Epithelial cell of prostate (primary cell): Measurements from ENCODE around the gene ZFX.
"Not testable (repeated sequence)": the region's sequence is repeated elsewhere in the genome, so short reads cannot be mapped to it uniquely, and the experiment has no call there.

Experiments used
- DNase-seq: peaks from one replicate; pipeline ENCODE4 v3.0.0-alpha.2; 2011; ENCODE audit warnings: low read depth, low spot score
- H3K27ac ChIP-seq: fragments of 450-650 bp; 2 replicates; pipeline ENCODE4 v1.5.1; 2017; ENCODE audit warnings: mild to moderate bottlenecking

Gene ZFX

GRCh38 chrX:24149351-24150050 is at the start of gene ZFX:
Gene ZFX, plus strand, starts transcription at chrX:24149729. Its CDS starts 23,014 bp downstream, at chrX:24172743.
- no peak for DNase-seq
- peak within 1 kb of the TSS; percentile 93 for H3K27ac ChIP-seq

- no peak overlapping the region for H3K27ac ChIP-seq
- no peak for DNase-seq
Observed at GRCh38 chrX:24100713-24101112, 48.8 kb upstream of the ZFX start.

- no peak overlapping the region for H3K27ac ChIP-seq
- DNase-seq, result no peak
Observed at GRCh38 chrX:24110069-24110468, 39.5 kb upstream of the ZFX start.

GRCh38 chrX:24113181-24113580 is 36.3 kb upstream of the ZFX start:
- DNase-seq, result no peak
- no peak overlapping the region for H3K27ac ChIP-seq

- DNase-seq, result no peak
- H3K27ac ChIP-seq, result no peak overlapping the region
Observed at GRCh38 chrX:24117258-24117657, 32.3 kb upstream of the ZFX start.

GRCh38 chrX:24124244-24124799 is 25.2 kb upstream of the ZFX start:
- no peak for DNase-seq
- no peak overlapping the region for H3K27ac ChIP-seq

GRCh38 chrX:24125028-24125612 is 24.4 kb upstream of the ZFX start:
- DNase-seq, result no peak
- H3K27ac ChIP-seq, result no peak overlapping the region

- DNase-seq, result no peak
- H3K27ac ChIP-seq, result no peak overlapping the region
Observed at GRCh38 chrX:24131476-24131875, 18.1 kb upstream of the ZFX start.

GRCh38 chrX:24133312-24133711 is 16.2 kb upstream of the ZFX start:
- no peak overlapping the region for H3K27ac ChIP-seq
- no peak for DNase-seq

GRCh38 chrX:24135768-24136167 is 13.8 kb upstream of the ZFX start:
- not testable (repeated sequence) for DNase-seq, H3K27ac ChIP-seq

- DNase-seq, result no peak
- no peak overlapping the region for H3K27ac ChIP-seq
Observed at GRCh38 chrX:24137192-24137591, 12.3 kb upstream of the ZFX start.

GRCh38 chrX:24143982-24144381 is 5.5 kb upstream of the ZFX start:
- not testable (repeated sequence) for H3K27ac ChIP-seq, DNase-seq

GRCh38 chrX:24144528-24144927 is 5.0 kb upstream of the ZFX start:
- no peak for DNase-seq
- H3K27ac ChIP-seq, result no peak overlapping the region

- no peak for DNase-seq
- peak overlapping the region; percentile 71 for H3K27ac ChIP-seq
Observed at GRCh38 chrX:24145303-24146186, 4.0 kb upstream of the ZFX start.

GRCh38 chrX:24146283-24146949 is 3.1 kb upstream of the ZFX start:
- no peak for DNase-seq
- peak overlapping the region; percentile 71 for H3K27ac ChIP-seq

- peak overlapping the region; percentile 71 for H3K27ac ChIP-seq
- DNase-seq, result no peak
Observed at GRCh38 chrX:24147165-24147564, 2.4 kb upstream of the ZFX start.

- no peak for DNase-seq
- peak overlapping the region; percentile 93 for H3K27ac ChIP-seq
Observed at GRCh38 chrX:24148121-24148520, 1.4 kb upstream of the ZFX start.

GRCh38 chrX:24148535-24149350 is 786 bp upstream of the ZFX start:
- no peak for DNase-seq
- H3K27ac ChIP-seq, result peak overlapping the region; percentile 93

GRCh38 chrX:24150051-24150790 is 692 bp downstream of the ZFX start:
- DNase-seq, result peak; percentile 20
- H3K27ac ChIP-seq, result peak overlapping the region; percentile 93
